A549 treated with AZD2906 at 1 μM for 4 hours (cell line): ENCODE measurements around the gene DDR1. TPM values are rescaled to one million over a fixed set of nuclear protein-coding genes. Genes with fewer than 3 reads are reported as not detected.

Experiments
- total RNA-seq: library from RNA; stranded (reverse); fragments of 200-300 nt; extraction: Qiagen RNA extraction; gene quantifications from 5 replicates; pipeline ENCODE4 v1.2.3, GENCODE V29; 2022

The DDR1 gene
- total RNA-seq: 56.9 to 64.4 TPM (median 63.5 TPM) in 5 replicates

DNA sequence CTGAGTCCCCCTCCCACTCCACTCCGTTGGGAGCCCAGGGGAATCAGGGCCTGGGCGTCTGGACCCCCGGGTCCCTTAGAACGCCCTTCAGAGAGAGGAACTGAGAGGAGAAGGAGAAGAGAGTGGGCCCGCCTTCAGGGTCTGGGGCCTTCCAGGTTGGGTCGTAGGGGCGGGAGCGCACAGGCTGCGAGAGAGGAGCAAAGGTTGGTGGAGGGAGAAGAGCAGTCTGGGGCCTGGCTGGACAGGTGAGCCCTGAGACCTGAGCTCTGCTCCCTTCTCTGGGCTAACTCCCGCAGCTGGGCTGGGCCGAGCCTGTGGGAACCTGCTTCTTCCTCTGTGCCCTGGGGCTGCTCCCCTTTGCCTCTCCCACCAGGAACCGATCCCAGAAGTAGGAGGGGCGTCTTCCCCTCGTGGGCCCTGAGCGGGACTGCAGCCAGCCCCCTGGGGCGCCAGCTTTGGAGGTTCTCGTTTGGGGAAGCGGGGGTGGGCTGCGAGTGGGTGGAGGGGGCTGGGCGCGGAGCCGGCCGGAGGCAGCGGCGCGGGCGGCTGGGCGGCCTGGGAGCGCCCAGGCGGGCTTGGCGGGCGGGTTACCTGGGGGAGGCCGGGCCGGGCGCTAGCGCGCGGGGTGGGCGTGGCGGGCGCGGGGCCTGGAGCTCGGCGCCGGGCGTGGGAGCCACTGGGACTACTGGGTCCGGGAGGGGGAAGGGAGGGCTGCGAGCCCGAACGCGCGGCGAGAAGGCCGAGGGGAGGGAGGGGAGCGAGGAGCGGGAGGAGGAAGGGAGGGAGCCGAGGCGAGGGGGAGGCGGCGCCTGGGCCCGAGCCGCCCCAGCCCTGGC is at the start of gene DDR1:
Gene DDR1, plus strand, starts transcription at position 835 of the 836 bp plus-strand sequence. CDS start 4,211 bp downstream, outside the sequence.

DNA sequence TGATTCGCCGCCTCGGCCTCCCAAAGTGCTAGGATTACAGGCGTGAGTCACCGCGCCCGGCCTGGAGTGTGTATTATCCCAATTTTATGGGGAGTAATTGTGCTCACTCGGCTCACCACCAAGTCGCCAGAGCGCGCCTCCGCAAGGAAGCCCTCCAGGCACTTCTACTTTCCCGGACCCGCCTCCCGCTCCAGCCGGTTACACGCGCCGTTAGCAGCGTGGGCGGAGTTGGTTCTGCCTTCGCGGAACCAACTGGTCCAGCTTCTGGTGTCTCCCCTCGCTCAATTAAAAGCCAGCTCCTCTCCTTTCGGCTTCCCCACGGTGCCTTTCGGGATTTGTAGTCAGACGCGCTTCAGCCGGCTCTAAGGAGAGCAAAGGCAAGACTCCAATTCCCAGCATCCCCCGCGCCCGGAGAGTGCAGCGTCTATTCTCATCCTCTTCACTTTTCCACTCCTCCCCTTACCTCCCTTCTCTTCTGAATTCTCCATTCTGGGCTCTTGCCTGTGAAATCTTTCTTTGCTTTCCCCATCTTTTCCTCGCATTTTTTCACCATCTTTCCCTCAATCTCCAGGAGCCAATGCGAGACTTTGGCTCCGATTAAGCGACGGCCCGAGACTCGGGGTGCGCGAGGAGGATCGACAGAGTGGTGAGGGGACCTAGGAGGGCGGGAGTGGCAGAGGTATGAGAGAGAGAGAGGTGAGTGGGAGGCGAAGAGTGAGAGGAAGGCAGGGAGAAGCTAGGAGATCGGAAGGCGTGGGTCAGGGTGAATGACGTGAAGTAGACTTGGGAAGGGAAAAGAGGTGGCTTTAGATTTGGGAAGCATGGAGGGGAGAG is 23.7 kb downstream of the DDR1 start, which contains the start of gene GTF2H4:
Gene GTF2H4, plus strand, starts transcription at position 450 of the 834 bp plus-strand sequence.

DNA sequence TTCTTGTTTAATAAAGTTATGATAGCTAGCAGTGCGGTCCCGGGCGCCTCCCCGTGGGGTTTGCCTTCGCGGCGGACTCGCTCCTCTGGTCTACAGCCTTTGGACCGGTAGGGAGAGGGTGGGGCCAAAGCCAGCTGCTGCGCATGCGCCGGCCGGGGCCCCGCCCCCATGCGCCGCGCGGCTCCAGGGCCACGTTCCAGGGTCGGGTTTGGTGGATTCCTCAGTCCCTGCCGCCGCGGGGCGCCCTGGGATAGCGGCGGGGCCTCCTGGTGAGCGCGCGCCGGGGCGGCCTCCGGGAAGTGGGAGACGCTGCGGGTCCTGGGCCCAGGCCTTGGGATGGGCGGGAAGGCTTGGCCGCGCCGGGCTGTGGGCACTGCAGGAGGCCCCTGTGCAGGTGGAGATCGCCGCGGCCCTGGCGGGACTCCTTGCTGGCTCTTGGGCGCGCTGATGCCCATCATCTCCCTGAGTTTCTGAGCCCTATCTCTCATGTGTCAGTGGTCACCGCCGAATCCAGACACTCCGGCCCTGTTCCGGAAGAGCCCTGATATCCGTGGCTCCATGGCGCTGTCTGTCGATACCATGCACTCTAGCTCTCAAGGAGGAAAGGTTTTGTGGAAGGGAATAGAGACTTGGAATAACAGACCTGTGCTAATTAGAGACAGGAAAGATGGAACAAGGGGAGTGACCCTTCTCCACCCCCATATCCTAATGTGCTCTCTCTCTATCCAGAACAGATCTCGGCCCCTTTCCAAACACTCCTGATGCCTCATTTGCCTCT is 29.9 kb downstream of the DDR1 start, which contains the start of gene VARS2:
Gene VARS2, plus strand, starts transcription at position 163 of the 778 bp plus-strand sequence. Its CDS starts 599 bp downstream, at position 762.

DNA sequence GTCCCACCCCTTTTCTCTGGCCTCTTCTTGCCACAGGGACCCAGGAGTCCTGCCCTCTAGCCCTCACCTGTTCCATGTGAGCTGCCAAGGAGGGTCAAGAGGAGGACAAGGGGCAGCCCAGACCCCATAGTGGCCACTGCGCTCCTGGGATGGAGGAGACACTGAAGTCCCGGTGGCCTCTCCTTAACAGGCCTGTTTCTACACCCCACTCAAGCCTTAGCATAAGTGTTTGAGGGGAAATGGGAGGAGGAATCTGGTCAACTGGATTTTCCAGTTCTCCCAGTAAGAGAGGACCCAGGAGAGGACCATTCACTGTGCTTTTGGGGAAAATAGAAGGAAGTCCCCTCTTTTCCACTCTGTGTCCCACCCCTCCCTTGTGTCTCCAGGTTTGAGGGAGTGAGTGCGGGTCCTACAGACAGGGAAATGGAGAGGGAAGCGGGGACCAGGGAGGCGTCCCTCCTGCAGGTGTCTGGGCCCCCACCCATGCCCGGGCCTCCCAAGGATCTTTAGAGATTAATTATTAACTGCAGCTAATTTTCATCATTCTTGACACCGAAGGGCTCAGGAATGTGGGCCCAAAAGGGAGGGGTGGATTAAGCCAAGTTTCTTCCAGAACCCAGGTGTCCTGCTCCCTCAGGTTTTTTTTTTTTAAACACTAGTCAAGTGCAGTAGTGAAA is 47.8 kb downstream of the DDR1 start, which contains the start of gene SFTA2:
Gene SFTA2, minus strand, starts transcription at position 202 of the 677 bp plus-strand sequence. Its CDS starts 74 bp downstream, at position 128.

DNA sequence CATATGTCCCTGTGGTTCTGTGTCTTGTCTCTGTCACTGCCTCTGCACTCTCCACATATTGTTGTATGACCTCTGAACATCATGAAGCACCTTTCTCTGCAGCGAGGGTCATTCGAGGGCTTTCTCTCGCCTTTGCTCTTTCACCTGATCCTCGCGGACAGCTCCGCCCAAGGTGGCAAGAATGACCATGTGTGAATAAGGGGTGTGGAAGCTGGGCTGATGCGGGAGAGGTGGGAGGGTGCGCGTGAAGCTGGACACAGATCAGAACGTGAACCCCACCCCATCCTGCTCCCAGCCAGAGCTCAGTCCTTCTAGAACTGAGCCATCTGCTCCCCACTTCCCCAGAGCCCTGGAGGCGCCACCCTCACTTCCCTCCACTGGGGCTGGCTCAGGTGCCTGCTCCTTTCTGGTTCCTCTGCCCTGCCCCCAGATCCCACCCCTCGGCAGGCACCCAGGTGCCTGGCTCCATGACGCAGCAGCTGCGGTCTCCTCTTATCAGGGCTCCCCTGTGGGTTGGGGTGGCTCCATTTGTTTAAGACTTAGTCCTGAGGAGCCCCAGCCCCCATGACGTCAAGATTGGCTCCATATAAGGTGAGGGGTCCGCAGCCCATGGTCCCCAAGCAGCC is 56.2 kb downstream of the DDR1 start, which contains the start of gene MUCL3:
Gene MUCL3, plus strand, starts transcription at position 613 of the 626 bp plus-strand sequence. CDS start 27 bp downstream, outside the sequence.

Other genes starting within 250 kb of the DDR1 start
- 10.9 to 13.6 TPM (median 13.2 TPM) in 5 replicates for gene C6orf136, start 237.4 kb upstream of the DDR1 start, total RNA-seq
- 25.9 to 28.6 TPM (median 27.0 TPM) in 5 replicates for gene DHX16, start 211.5 kb upstream of the DDR1 start, total RNA-seq
- gene PPP1R18, start 197.9 kb upstream of the DDR1 start, total RNA-seq: 38.8 to 45.2 TPM (median 41.3 TPM) in 5 replicates
- 21.7 to 28.7 TPM (median 27.9 TPM) in 5 replicates for gene NRM, start 193.5 kb upstream of the DDR1 start, total RNA-seq
- gene MDC1, start 167.2 kb upstream of the DDR1 start, total RNA-seq: 15.5 to 19.2 TPM (median 15.8 TPM) in 5 replicates
- 793 to 945 TPM (median 901 TPM) in 5 replicates for gene TUBB, start 164.2 kb upstream of the DDR1 start, total RNA-seq
- 83.5 to 93.1 TPM (median 90.0 TPM) in 5 replicates for gene FLOT1, start 141.8 kb upstream of the DDR1 start, total RNA-seq
- 40.1 to 61.9 TPM (median 59.7 TPM) in 5 replicates for gene IER3, start 140.0 kb upstream of the DDR1 start, total RNA-seq
- gene GTF2H4, start 23.7 kb downstream of the DDR1 start, total RNA-seq: 16.1 to 21.6 TPM (median 19.1 TPM) in 5 replicates
- gene VARS2, start 29.7 kb downstream of the DDR1 start, total RNA-seq: 14.1 to 15.9 TPM (median 15.6 TPM) in 5 replicates
- gene SFTA2, start 47.7 kb downstream of the DDR1 start, total RNA-seq: 0.19 to 0.38 TPM (median 0.24 TPM) in 3 of 5 replicates, not detected in the others
- gene MUCL3, start 56.5 kb downstream of the DDR1 start, total RNA-seq: 0.09 to 0.17 TPM (median 0.10 TPM) in 5 replicates
- gene MUC21, start 99.2 kb downstream of the DDR1 start, total RNA-seq: 0.03 to 0.04 TPM in 2 of 5 replicates, not detected in the others
- 0.01 to 0.03 TPM (median 0.02 TPM) in 5 replicates for gene MUC22, start 126.0 kb downstream of the DDR1 start, total RNA-seq
- gene C6orf15, start 228.1 kb downstream of the DDR1 start, total RNA-seq: not detected in 5 replicates
- 4.1 to 5.9 TPM (median 4.6 TPM) in 5 replicates for gene PSORS1C1, start 230.3 kb downstream of the DDR1 start, total RNA-seq
- gene CDSN, start 235.9 kb downstream of the DDR1 start, total RNA-seq: 0.03 to 0.06 TPM (median 0.05 TPM) in 4 of 5 replicates, not detected in the other